Hepatocyte (in vitro differentiated cells): ENCODE results near the gene USP54.
"Not testable (repeated sequence)": the region's sequence is repeated elsewhere in the genome, so short reads cannot be mapped to it uniquely, and the experiment has no call there.

Experiments used
- EZH2 ChIP-seq: fragments of 200-600 bp; sonication (generic); IDR thresholded peaks from 2 replicates; pipeline ENCODE4 v1.6.1; 2016; ENCODE audit warnings: antibody characterized with exemption, mild to moderate bottlenecking, borderline replicate concordance
- TF ChIP-seq, protein P1 (sequence below): fragments of 200-600 bp; sonication (generic); IDR thresholded peaks from 2 replicates; pipeline ENCODE4 v1.5.1; 2016; ENCODE audit warnings: antibody characterized with exemption, mild to moderate bottlenecking; ENCODE audit not compliant: poor library complexity

DNA sequence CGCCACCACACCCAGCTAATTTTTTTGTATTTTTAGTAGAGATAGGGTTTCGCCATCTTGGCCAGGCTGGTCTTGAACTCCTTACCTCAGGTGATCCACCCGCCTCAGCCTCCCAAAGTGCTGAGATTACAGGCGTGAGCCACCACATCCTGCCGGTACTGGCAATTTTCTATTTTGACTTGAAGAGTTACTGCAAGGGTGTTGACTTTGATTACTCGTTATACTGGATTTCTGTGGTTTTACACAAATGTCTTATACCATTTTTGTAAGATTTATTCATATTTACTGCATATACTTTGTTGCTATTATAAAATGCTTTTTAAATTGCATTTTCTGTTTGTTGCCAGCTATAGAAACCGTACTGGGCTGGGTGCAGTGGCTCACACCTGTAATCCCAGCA is 24.1 kb downstream of the USP54 start:
- TF ChIP-seq, protein P1, sequence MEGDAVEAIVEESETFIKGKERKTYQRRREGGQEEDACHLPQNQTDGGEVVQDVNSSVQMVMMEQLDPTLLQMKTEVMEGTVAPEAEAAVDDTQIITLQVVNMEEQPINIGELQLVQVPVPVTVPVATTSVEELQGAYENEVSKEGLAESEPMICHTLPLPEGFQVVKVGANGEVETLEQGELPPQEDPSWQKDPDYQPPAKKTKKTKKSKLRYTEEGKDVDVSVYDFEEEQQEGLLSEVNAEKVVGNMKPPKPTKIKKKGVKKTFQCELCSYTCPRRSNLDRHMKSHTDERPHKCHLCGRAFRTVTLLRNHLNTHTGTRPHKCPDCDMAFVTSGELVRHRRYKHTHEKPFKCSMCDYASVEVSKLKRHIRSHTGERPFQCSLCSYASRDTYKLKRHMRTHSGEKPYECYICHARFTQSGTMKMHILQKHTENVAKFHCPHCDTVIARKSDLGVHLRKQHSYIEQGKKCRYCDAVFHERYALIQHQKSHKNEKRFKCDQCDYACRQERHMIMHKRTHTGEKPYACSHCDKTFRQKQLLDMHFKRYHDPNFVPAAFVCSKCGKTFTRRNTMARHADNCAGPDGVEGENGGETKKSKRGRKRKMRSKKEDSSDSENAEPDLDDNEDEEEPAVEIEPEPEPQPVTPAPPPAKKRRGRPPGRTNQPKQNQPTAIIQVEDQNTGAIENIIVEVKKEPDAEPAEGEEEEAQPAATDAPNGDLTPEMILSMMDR: not testable (repeated sequence)
- not testable (repeated sequence) for TF ChIP-seq EZH2
